Measurements from ENCODE around the gene NNAT.

NNAT gene

GRCh38 chr20:37529968-37530600 is 9.0 kb downstream of the NNAT start:
- DNase-seq (ENCODE audit: low read depth): no peak
- no peak overlapping the region for H3K4me3 ChIP-seq (replicated peaks; ENCODE audit: low read depth, low read length)
- TF ChIP-seq CTCF (IDR thresholded peaks at IDR 0.05; ENCODE audit: low read length, missing control alignments): no peak

- TF ChIP-seq CTCF (IDR thresholded peaks at IDR 0.05; ENCODE audit: low read length, missing control alignments): no peak
- H3K4me3 ChIP-seq (replicated peaks; ENCODE audit: low read depth, low read length): no peak overlapping the region
- DNase-seq (ENCODE audit: low read depth): no peak
Measured at GRCh38 chr20:37530696-37531095, 9.6 kb downstream of the NNAT start.

GRCh38 chr20:37531856-37532255 is 10.8 kb downstream of the NNAT start:
- TF ChIP-seq CTCF (IDR thresholded peaks at IDR 0.05; ENCODE audit: low read length, missing control alignments): no peak
- no peak overlapping the region for H3K4me3 ChIP-seq (replicated peaks; ENCODE audit: low read depth, low read length)
- DNase-seq (ENCODE audit: low read depth): no peak

GRCh38 chr20:37533154-37533715 is 12.2 kb downstream of the NNAT start:
- H3K4me3 ChIP-seq (replicated peaks; ENCODE audit: low read depth, low read length): no peak overlapping the region
- no peak for DNase-seq (ENCODE audit: low read depth)
- TF ChIP-seq CTCF (IDR thresholded peaks at IDR 0.05; ENCODE audit: low read length, missing control alignments): no peak

- DNase-seq (ENCODE audit: low read depth): peak; percentile 90
- no peak overlapping the region for H3K4me3 ChIP-seq (replicated peaks; ENCODE audit: low read depth, low read length)
- peak; percentile 86 for TF ChIP-seq CTCF (IDR thresholded peaks at IDR 0.05; ENCODE audit: low read length, missing control alignments)
Measured at GRCh38 chr20:37534401-37535157, 13.5 kb downstream of the NNAT start.

GRCh38 chr20:37535443-37536132 is 14.5 kb downstream of the NNAT start:
- DNase-seq (ENCODE audit: low read depth): no peak
- TF ChIP-seq CTCF (IDR thresholded peaks at IDR 0.05; ENCODE audit: low read length, missing control alignments): no peak
- no peak overlapping the region for H3K4me3 ChIP-seq (replicated peaks; ENCODE audit: low read depth, low read length)
